Activated naive CD8-positive, alpha-beta T cell treated with anti-CD3 and anti-CD28 coated beads, Interleukin-2, amount 10 ng/mL, durations not matched to agents 7 days and 5 days (primary cell): ENCODE results near the gene HASPIN. TPM values are rescaled to one million over a fixed set of nuclear protein-coding genes. Genes with fewer than 3 reads are reported as not detected.
A peak's percentile ranks its signal among the peaks of the same experiment; 100 is the strongest.

ENCODE experiments used
- ATAC-seq: fragments of 150-1000 bp; cut with Tn5 transposase; one replicate; pipeline ENCODE4 v1.10.0; 2021; ENCODE audit warnings: low read depth, moderate library complexity
- POLR2A ChIA-PET: fragments of 350-600 bp; sonication (Branson Sonifier 250); formaldehyde crosslinking; loops from one replicate; lab custom pipeline; 2021; ENCODE audit warnings: antibody characterized with exemption; lab: Charles Lee
- DNase-seq: peaks from one replicate; pipeline ENCODE4 v3.0.0; 2021
- H3K27ac Mint-ChIP-seq: one replicate; pipeline ENCODE4 v1.8.0; 2022; ENCODE audit warnings: mild to moderate bottlenecking, mixed read lengths
- H3K27me3 Mint-ChIP-seq: one replicate; pipeline ENCODE4 v1.8.0; 2022; ENCODE audit warnings: mild to moderate bottlenecking, moderate library complexity, mixed read lengths
- H3K36me3 Mint-ChIP-seq: one replicate; pipeline ENCODE4 v1.8.0; 2021; ENCODE audit warnings: mild to moderate bottlenecking, mixed read lengths
- H3K4me1 Mint-ChIP-seq: one replicate; pipeline ENCODE4 v1.8.0; 2021; ENCODE audit warnings: mixed read lengths
- H3K4me3 Mint-ChIP-seq: one replicate; pipeline ENCODE4 v1.8.0; 2022; ENCODE audit warnings: mild to moderate bottlenecking, moderate library complexity, mixed read lengths
- H3K9me3 Mint-ChIP-seq: one replicate; pipeline ENCODE4 v1.8.0; 2021; ENCODE audit warnings: mixed read lengths
- total RNA-seq, 2 experiments: library from RNA; stranded (reverse); gene quantifications; one replicate each; pipeline ENCODE4 v1.2.3, GENCODE V29; 2021

Gene HASPIN
- total RNA-seq, result 10 to 100 TPM; 17.5 to 21.4 TPM

DNA sequence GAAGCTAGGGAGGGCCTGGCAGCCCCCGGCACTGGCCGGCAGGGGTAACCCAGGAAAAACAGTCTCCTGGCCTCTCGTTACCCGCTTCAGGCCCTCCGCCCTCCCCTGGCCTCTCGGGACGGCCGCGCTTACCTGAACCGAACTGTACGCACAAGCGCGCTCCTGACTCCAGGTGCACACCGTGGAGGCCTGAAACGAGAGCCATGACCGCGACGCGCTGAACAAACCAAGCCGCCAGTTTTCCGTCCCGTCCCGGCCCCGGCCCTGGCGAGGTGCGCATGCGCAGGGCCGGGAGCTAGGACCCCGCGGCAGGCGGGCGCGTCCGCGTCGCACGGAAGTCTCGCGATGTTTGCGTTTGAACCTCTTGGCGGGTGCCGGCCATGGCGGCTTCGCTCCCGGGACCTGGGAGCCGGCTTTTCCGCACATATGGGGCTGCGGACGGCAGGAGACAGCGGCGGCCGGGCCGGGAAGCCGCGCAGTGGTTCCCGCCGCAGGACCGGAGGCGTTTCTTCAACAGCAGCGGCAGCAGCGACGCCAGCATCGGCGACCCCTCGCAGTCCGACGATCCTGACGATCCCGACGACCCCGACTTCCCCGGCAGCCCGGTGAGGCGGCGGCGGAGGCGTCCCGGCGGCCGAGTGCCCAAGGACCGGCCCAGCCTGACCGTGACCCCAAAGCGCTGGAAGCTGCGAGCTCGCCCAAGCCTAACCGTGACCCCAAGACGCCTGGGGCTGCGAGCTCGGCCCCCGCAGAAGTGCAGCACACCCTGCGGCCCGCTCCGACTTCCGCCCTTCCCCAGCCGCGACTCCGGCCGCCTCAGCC lies at the start of gene HASPIN:
Gene HASPIN, plus strand, starts transcription at position 348 of the 822 bp plus-strand sequence. Its CDS starts 33 bp downstream, at position 381.
- H3K36me3 Mint-ChIP-seq, result peaks cover 40% of the 10 kb centered on the region
- ATAC-seq, result peak; percentile 89
- peak within 1 kb of the TSS; percentile 76 for H3K27ac Mint-ChIP-seq
- peak within 1 kb of the TSS; percentile 86 for H3K4me3 Mint-ChIP-seq
- no peaks in the 10 kb centered on the region for H3K27me3 Mint-ChIP-seq
- H3K4me1 Mint-ChIP-seq, result peaks cover 49% of the 10 kb centered on the region
- no peaks in the 10 kb centered on the region for H3K9me3 Mint-ChIP-seq
- DNase-seq, result peak; percentile 98
- POLR2A ChIA-PET, result interaction anchor here (0.6 to 2.5 kb wide), 10 partner anchors 13 to 1312 kb away, joined by 3 to 19 read pairs (median 3); partner anchors contain the start of genes NCBP3 and P2RX5

DNA sequence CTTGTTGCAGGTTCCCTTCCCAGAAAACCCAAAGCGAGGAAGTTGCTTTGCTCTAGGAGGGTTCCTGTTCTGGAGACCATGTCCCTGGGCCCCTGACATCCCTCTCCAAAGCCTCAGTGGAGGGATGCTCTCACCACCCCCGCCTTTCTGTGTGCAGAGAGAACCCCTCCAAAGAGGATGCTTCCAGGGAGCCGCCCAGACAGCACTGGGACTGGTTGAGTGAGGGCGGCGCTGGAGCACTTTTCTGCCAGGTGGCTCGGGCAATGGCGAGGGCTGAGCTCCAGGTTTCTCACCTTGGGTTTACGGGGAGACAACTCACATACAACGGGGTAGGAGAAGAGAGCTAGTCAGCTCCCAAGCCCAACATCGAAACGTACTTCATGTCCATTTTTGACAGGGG lies 47.8 kb upstream of the HASPIN start:
- DNase-seq (no peak), ATAC-seq (no peak)
- Mint-ChIP-seq H3K27me3 (no peaks in the 10 kb centered on the region), H3K4me3 (no peak overlapping the region), H3K36me3 (peaks cover 3% of the 10 kb centered on the region), H3K4me1 (no peaks in the 10 kb centered on the region), H3K9me3 (no peaks in the 10 kb centered on the region), H3K27ac (no peak overlapping the region)
- POLR2A ChIA-PET, result interaction anchor here (1.4 kb wide), 1 partner anchor 40 kb away, joined by 3 read pairs; the partner anchor contains the start of genes CTNS and SHPK

- POLR2A ChIA-PET, result interaction anchor here (1.6 kb wide), 1 partner anchor 9 kb away, joined by 4 read pairs; the partner anchor contains the start of gene EMC6
- H3K27me3 Mint-ChIP-seq, result no peaks in the 10 kb centered on the region
- no peak overlapping the region for H3K4me3 Mint-ChIP-seq
- no peak for DNase-seq
- no peaks in the 10 kb centered on the region for H3K9me3 Mint-ChIP-seq
- ATAC-seq, result no peak
- peaks cover 4% of the 10 kb centered on the region for H3K4me1 Mint-ChIP-seq
- H3K36me3 Mint-ChIP-seq, result no peaks in the 10 kb centered on the region
- H3K27ac Mint-ChIP-seq, result no peak overlapping the region
Observed at GRCh38 chr17:3678095-3678820, 45.4 kb upstream of the HASPIN start.

DNA sequence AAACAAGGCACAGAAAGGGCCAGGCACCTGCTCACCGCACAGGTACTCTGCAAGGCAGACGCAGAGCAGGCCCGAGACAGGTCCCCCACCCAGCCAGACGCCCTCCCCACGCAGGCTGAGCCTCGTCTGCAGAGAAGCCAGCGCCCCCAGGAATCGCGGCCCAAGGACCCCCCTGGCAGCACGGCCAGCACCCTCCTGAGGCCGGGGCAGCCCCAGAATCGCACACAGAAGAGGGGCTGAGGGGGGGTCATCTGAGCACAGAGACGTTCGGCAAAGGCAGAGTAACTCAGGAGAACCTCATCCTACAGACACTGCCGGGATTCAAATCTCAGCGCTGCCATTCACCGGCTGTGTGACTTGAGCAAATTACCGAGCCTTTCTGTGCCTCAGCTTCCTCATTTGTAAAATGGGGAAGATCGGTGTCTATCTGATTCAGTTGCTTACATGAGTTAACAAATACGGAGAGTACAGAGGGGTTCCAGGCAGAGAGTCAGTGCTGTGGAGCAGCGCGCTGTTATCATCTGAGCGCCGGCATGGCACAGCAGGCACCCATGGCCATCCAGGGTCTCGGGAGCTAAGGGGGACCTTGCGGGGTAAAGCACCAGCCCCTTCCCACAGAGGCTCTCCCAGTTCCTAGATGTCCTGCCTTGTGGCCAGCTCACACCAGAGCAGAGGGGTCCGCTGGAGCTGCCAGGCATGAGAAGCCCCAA lies 44.7 kb upstream of the HASPIN start:
- POLR2A ChIA-PET, result no interaction called here
- no peak overlapping the region for H3K4me3 Mint-ChIP-seq
- peaks cover 6% of the 10 kb centered on the region for H3K4me1 Mint-ChIP-seq
- H3K27me3 Mint-ChIP-seq, result no peaks in the 10 kb centered on the region
- H3K27ac Mint-ChIP-seq, result no peak overlapping the region
- no peaks in the 10 kb centered on the region for H3K9me3 Mint-ChIP-seq
- DNase-seq (no peak), ATAC-seq (no peak)
- no peaks in the 10 kb centered on the region for H3K36me3 Mint-ChIP-seq

DNA sequence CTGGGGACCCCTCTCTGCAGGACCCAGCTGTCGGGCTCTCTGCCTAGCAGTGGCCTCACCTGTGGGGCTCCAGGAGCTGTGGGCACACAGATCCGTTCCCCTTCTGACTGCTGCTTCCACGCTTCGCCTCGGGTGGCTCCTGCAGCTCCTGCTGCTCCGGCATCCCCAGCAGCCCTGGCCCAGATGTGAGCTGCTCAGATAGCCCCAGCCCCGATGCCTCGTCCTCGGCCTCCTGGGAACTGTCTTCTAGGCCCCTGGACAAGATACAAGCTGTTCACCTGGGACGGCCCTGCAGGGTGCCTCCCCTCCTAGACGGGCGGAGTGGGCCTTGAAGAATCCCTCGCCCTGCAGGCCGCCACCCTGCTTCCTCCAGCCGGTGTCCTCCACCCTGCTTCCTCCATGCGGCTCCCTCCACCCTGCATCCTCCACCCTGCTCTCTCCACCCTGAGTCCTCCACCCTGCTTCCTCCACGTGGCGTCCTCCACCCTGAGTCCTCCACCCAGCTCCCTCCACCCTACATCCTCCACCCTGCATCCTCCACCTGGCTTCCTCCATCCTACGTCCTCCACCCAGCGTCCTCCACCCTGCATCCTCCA lies 44.1 kb upstream of the HASPIN start:
- DNase-seq (no peak), ATAC-seq (no peak)
- POLR2A ChIA-PET, result no interaction called here
- no peak overlapping the region for H3K27ac Mint-ChIP-seq
- H3K9me3 Mint-ChIP-seq, result no peaks in the 10 kb centered on the region
- no peaks in the 10 kb centered on the region for H3K27me3 Mint-ChIP-seq
- H3K4me3 Mint-ChIP-seq, result no peak overlapping the region
- peaks cover 6% of the 10 kb centered on the region for H3K4me1 Mint-ChIP-seq
- no peaks in the 10 kb centered on the region for H3K36me3 Mint-ChIP-seq

- DNase-seq, result no peak
- no peak overlapping the region for H3K4me3 Mint-ChIP-seq
Observed at GRCh38 chr17:3681057-3681456, 42.6 kb upstream of the HASPIN start.

GRCh38 chr17:3681565-3681964 lies 42.1 kb upstream of the HASPIN start:
- no peak for DNase-seq
- peaks cover 6% of the 10 kb centered on the region for H3K4me1 Mint-ChIP-seq
- no peaks in the 10 kb centered on the region for H3K9me3 Mint-ChIP-seq
- H3K36me3 Mint-ChIP-seq, result no peaks in the 10 kb centered on the region
- POLR2A ChIA-PET, result no interaction called here
- no peak overlapping the region for H3K27ac Mint-ChIP-seq
- no peaks in the 10 kb centered on the region for H3K27me3 Mint-ChIP-seq
- no peak for ATAC-seq
- no peak overlapping the region for H3K4me3 Mint-ChIP-seq

More at GRCh38 chr17:3681057-3681456, 42.6 kb upstream of the HASPIN start:
- Mint-ChIP-seq H3K27ac (no peak overlapping the region), H3K36me3 (no peaks in the 10 kb centered on the region), H3K9me3 (no peaks in the 10 kb centered on the region), H3K27me3 (no peaks in the 10 kb centered on the region), H3K4me1 (peaks cover 6% of the 10 kb centered on the region)
- POLR2A ChIA-PET, result no interaction called here
- no peak for ATAC-seq

DNA sequence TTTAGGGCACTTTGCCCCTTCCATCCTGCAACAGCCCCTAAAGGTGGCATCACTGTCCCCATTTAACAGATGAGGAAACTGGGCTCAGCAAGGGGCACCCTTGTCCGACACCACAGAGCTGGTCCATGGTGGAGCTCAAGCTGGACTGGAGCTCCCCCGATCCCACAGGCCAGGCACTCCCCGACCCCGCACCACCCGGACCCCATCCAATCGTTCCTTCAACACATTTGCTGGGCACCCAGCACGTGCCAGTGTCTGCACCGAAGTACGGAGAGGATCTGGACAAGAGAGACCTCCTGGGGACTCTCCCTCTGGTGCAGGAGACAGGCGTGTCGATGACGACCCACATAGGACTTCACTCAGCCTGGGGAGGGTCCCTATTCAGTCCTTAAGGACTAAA lies 41.7 kb upstream of the HASPIN start:
- H3K4me1 Mint-ChIP-seq, result peaks cover 6% of the 10 kb centered on the region
- H3K27ac Mint-ChIP-seq, result no peak overlapping the region
- ATAC-seq, result no peak

DNA sequence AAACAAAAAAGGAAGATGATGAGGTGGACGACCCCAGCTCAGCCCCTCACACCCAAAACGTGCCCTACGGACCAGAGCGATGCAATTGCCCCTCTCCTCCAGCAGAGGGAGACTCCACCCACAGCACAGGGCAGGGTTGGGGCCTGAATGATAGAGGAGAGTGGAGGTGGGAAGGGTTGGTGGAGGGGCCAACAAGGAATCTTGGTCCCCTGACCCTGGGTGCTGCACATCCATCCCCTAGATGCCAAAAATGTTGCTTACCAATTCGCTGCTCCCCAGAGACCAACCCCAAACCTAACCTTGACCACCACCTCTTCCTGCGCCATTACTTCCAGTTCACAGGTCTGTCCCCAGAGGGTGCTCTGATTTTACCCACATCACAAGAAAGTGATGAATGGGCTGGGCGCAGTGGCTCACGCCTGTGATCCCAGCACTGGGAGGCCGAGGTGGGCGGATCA lies 40.6 kb upstream of the HASPIN start:
- H3K9me3 Mint-ChIP-seq, result no peaks in the 10 kb centered on the region
- POLR2A ChIA-PET, result no interaction called here

More for the DNA sequence above, 41.7 kb upstream of the HASPIN start:
- POLR2A ChIA-PET, result no interaction called here
- Mint-ChIP-seq H3K27me3 (no peaks in the 10 kb centered on the region), H3K36me3 (no peaks in the 10 kb centered on the region), H3K4me3 (no peak overlapping the region), H3K9me3 (no peaks in the 10 kb centered on the region)
- DNase-seq, result no peak

DNA sequence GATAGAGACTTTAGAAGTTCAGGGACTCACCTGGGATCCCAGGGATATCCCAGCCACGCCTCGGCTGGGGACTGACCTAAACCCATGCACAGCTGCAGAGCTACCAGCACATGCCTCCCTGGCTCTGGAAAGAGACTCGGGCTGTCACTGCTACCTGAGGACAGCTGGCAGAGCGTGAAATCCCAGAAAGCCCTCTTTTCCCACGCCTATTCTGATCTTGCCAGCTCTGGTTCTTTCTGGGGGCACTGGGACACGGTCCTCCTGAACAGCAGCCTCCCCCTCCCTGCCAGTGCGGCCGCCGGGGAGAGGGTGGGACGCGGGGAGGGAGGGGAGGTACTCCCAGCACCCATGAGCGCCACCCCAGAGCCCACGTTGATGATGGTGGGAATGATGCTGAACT lies 38.5 kb upstream of the HASPIN start:
- Mint-ChIP-seq H3K9me3 (no peaks in the 10 kb centered on the region), H3K27me3 (no peaks in the 10 kb centered on the region), H3K4me3 (no peak overlapping the region), H3K36me3 (no peaks in the 10 kb centered on the region), H3K27ac (no peak overlapping the region), H3K4me1 (peaks cover 6% of the 10 kb centered on the region)
- POLR2A ChIA-PET, result no interaction called here
- DNase-seq, result no peak
- ATAC-seq, result no peak

More for the DNA sequence above, 40.6 kb upstream of the HASPIN start:
- peak; percentile 62 for DNase-seq
- no peaks in the 10 kb centered on the region for H3K36me3 Mint-ChIP-seq
- no peaks in the 10 kb centered on the region for H3K27me3 Mint-ChIP-seq
- H3K4me3 Mint-ChIP-seq, result no peak overlapping the region
- peak; percentile 85 for ATAC-seq
- H3K27ac Mint-ChIP-seq, result no peak overlapping the region
- peaks cover 6% of the 10 kb centered on the region for H3K4me1 Mint-ChIP-seq

- ATAC-seq (no peak), DNase-seq (no peak)
- Mint-ChIP-seq H3K27me3 (no peaks in the 10 kb centered on the region), H3K27ac (no peak overlapping the region), H3K9me3 (no peaks in the 10 kb centered on the region), H3K4me1 (peaks cover 3% of the 10 kb centered on the region), H3K36me3 (no peaks in the 10 kb centered on the region), H3K4me3 (no peak overlapping the region)
- POLR2A ChIA-PET, result no interaction called here
Observed at GRCh38 chr17:3688027-3688553, 35.6 kb upstream of the HASPIN start.

DNA sequence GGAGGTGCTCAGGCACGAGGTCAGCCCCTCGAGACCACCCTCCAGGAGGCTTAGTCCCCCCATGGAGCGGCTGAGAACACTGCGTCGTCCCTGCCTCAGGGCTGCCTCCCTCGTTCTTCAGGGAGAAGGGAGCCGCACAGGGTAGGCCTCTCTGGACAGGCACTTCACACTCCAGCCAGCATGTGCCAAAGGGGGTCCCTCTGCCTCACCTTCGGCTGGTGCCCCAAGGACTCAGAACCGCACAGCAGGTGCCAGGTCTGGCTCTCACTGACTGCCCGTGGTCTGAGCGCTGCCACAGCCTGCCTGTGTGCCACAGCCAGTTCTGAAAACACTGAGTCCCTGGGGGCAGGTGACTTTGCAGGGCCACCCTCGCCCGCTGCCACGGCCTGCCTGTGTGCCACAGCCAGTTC lies 34.8 kb upstream of the HASPIN start:
- Mint-ChIP-seq H3K9me3 (no peaks in the 10 kb centered on the region), H3K4me1 (peaks cover 2% of the 10 kb centered on the region), H3K36me3 (no peaks in the 10 kb centered on the region), H3K27me3 (no peaks in the 10 kb centered on the region), H3K4me3 (no peak overlapping the region), H3K27ac (no peak overlapping the region)
- DNase-seq (no peak), ATAC-seq (no peak)
- POLR2A ChIA-PET, result no interaction called here
